Activated naive CD4-positive, alpha-beta T cell treated with anti-CD3 and anti-CD28 coated beads, Interleukin-2, amount 50 U/mL, for 72 hours (primary cell): ENCODE results near the gene SMIM24. TPM values are rescaled to one million over a fixed set of nuclear protein-coding genes. Genes with fewer than 3 reads are reported as not detected.
A peak's percentile ranks its signal among the peaks of the same experiment; 100 is the strongest.

ENCODE experiments used
- ATAC-seq, 2 donors: fragments of 150-1000 bp; cut with Tn5 transposase; 2 replicates each; pipeline ENCODE4 v1.10.0; 2021; ENCODE audit warnings: mild to moderate bottlenecking in 2 of 2, moderate library complexity in 2 of 2
- DNase-seq, 2 donors: peaks; one replicate each; pipeline ENCODE4 v3.0.0; 2021 to 2022; ENCODE audit warnings: low spot score in 2 of 2
- H3K27ac Mint-ChIP-seq, 2 donors: one replicate each; pipeline ENCODE4 v1.8.0; 2022; ENCODE audit warnings: mild to moderate bottlenecking in 2 of 2, mixed read lengths in 2 of 2
- H3K36me3 Mint-ChIP-seq, 2 donors: one replicate each; pipeline ENCODE4 v1.8.0; 2022; ENCODE audit warnings: mixed read lengths in 2 of 2
- H3K9me3 Mint-ChIP-seq, 2 donors: one replicate each; pipeline ENCODE4 v1.8.0; 2022; ENCODE audit warnings: mixed read lengths in 2 of 2
- total RNA-seq, 2 donors: library from RNA; stranded (reverse); gene quantifications; one replicate each; pipeline ENCODE4 v1.2.3, GENCODE V29; 2022

SMIM24 gene
- total RNA-seq, 2 donors from 2014 or later = 0.72 TPM; not detected in 1

- H3K27ac Mint-ChIP-seq = no peak within 1 kb of the TSS
- ATAC-seq = no peak
These were observed 2.9 kb upstream of the SMIM24 start, which contains the start of gene SMIM44 for GRCh38 chr19:3483226-3483628. SMIM44 (minus strand) TSS chr19:3483441; CDS start chr19:3483403, 38 bp downstream.

GRCh38 chr19:3482507-3483225 lies 2.3 kb upstream of the SMIM24 start:
- H3K36me3 Mint-ChIP-seq = no peaks in the 10 kb centered on the region
- ATAC-seq (no peak), DNase-seq (no peak)
- H3K27ac Mint-ChIP-seq = no peak overlapping the region
- H3K9me3 Mint-ChIP-seq = no peaks in the 10 kb centered on the region

More at GRCh38 chr19:3483226-3483628, 2.9 kb upstream of the SMIM24 start, which contains the start of gene SMIM44:
- Mint-ChIP-seq H3K9me3 (no peaks in the 10 kb centered on the region), H3K36me3 (no peaks in the 10 kb centered on the region)
- no peak for DNase-seq

- H3K27ac Mint-ChIP-seq = no peak overlapping the region
- no peak for ATAC-seq
- no peaks in the 10 kb centered on the region for H3K36me3 Mint-ChIP-seq
- no peaks in the 10 kb centered on the region for H3K9me3 Mint-ChIP-seq
- no peak for DNase-seq
These were observed 1.1 kb upstream of the SMIM24 start for GRCh38 chr19:3481241-3482090.

GRCh38 chr19:3479834-3480215 lies 500 bp downstream of the SMIM24 start:
- ATAC-seq = peak; percentile 19 to 37
- H3K36me3 Mint-ChIP-seq = no peaks in the 10 kb centered on the region
- peak in 1 of 2 donors; percentile 39 for DNase-seq
- H3K27ac Mint-ChIP-seq = no peak overlapping the region
- H3K9me3 Mint-ChIP-seq = no peaks in the 10 kb centered on the region

- DNase-seq (peak in 1 of 2 donors; percentile 51), ATAC-seq (peak; percentile 55 to 59)
- no peak overlapping the region for H3K27ac Mint-ChIP-seq
- no peaks in the 10 kb centered on the region for H3K9me3 Mint-ChIP-seq
- H3K36me3 Mint-ChIP-seq = no peaks in the 10 kb centered on the region
These were observed 1.0 kb downstream of the SMIM24 start for GRCh38 chr19:3479177-3479833.

- H3K27ac Mint-ChIP-seq = no peak overlapping the region
- no peaks in the 10 kb centered on the region for H3K9me3 Mint-ChIP-seq
- ATAC-seq (peak; percentile 17 to 28), DNase-seq (no peak)
- no peaks in the 10 kb centered on the region for H3K36me3 Mint-ChIP-seq
These were observed 1.7 kb downstream of the SMIM24 start for GRCh38 chr19:3478409-3479176.

- Mint-ChIP-seq H3K27ac (no peak overlapping the region), H3K36me3 (no peaks in the 10 kb centered on the region), H3K9me3 (no peaks in the 10 kb centered on the region)
- DNase-seq (no peak), ATAC-seq (no peak)
These were observed 2.4 kb downstream of the SMIM24 start for GRCh38 chr19:3477951-3478350.

GRCh38 chr19:3477506-3477905 lies 2.8 kb downstream of the SMIM24 start:
- ATAC-seq (no peak), DNase-seq (no peak)
- no peak overlapping the region for H3K27ac Mint-ChIP-seq
- H3K36me3 Mint-ChIP-seq = no peaks in the 10 kb centered on the region
- H3K9me3 Mint-ChIP-seq = no peaks in the 10 kb centered on the region

GRCh38 chr19:3476830-3477229 lies 3.5 kb downstream of the SMIM24 start:
- Mint-ChIP-seq H3K36me3 (no peaks in the 10 kb centered on the region), H3K9me3 (no peaks in the 10 kb centered on the region), H3K27ac (no peak overlapping the region)
- no peak for DNase-seq
- ATAC-seq = no peak

GRCh38 chr19:3475449-3475848 lies 4.9 kb downstream of the SMIM24 start:
- no peak for DNase-seq
- ATAC-seq = no peak
- Mint-ChIP-seq H3K36me3 (no peaks in the 10 kb centered on the region), H3K9me3 (no peaks in the 10 kb centered on the region), H3K27ac (no peak overlapping the region)

- no peaks in the 10 kb centered on the region for H3K9me3 Mint-ChIP-seq
- no peaks in the 10 kb centered on the region for H3K36me3 Mint-ChIP-seq
- H3K27ac Mint-ChIP-seq = no peak overlapping the region
- DNase-seq (no peak), ATAC-seq (no peak)
These were observed 5.7 kb downstream of the SMIM24 start for GRCh38 chr19:3474614-3475013.

- Mint-ChIP-seq H3K27ac (no peak overlapping the region), H3K36me3 (no peaks in the 10 kb centered on the region), H3K9me3 (no peaks in the 10 kb centered on the region)
- DNase-seq (no peak), ATAC-seq (no peak)
These were observed 6.3 kb downstream of the SMIM24 start for GRCh38 chr19:3474010-3474409.

- peak; percentile 50 to 57 for ATAC-seq
- H3K36me3 Mint-ChIP-seq = peaks cover 0 to 6% of the 10 kb centered on the region in 2 donors
- H3K9me3 Mint-ChIP-seq = peaks cover 0 to 9% of the 10 kb centered on the region in 2 donors
- peak in 1 of 2 donors; percentile 64 for DNase-seq
- H3K27ac Mint-ChIP-seq = no peak overlapping the region
These were observed 8.2 kb downstream of the SMIM24 start for GRCh38 chr19:3471954-3472655.

GRCh38 chr19:3470500-3471128 lies 9.7 kb downstream of the SMIM24 start:
- Mint-ChIP-seq H3K27ac (no peak overlapping the region), H3K9me3 (peaks cover 0 to 9% of the 10 kb centered on the region in 2 donors), H3K36me3 (peaks cover 0 to 6% of the 10 kb centered on the region in 2 donors)
- ATAC-seq = no peak
- DNase-seq = no peak

GRCh38 chr19:3469638-3470499 lies 10.5 kb downstream of the SMIM24 start:
- DNase-seq = no peak
- Mint-ChIP-seq H3K9me3 (peaks cover 0 to 9% of the 10 kb centered on the region in 2 donors), H3K27ac (no peak overlapping the region), H3K36me3 (peaks cover 0 to 6% of the 10 kb centered on the region in 2 donors)
- ATAC-seq = no peak
